GOT3 (cell line): ENCODE results near the gene NPTXR.

ENCODE experiments used
- DNase-seq: peaks from one replicate; lab custom pipeline; 2025; ENCODE audit warnings: mixed read lengths; lab: John Stamatoyannopoulos, UW

NPTXR gene

DNA sequence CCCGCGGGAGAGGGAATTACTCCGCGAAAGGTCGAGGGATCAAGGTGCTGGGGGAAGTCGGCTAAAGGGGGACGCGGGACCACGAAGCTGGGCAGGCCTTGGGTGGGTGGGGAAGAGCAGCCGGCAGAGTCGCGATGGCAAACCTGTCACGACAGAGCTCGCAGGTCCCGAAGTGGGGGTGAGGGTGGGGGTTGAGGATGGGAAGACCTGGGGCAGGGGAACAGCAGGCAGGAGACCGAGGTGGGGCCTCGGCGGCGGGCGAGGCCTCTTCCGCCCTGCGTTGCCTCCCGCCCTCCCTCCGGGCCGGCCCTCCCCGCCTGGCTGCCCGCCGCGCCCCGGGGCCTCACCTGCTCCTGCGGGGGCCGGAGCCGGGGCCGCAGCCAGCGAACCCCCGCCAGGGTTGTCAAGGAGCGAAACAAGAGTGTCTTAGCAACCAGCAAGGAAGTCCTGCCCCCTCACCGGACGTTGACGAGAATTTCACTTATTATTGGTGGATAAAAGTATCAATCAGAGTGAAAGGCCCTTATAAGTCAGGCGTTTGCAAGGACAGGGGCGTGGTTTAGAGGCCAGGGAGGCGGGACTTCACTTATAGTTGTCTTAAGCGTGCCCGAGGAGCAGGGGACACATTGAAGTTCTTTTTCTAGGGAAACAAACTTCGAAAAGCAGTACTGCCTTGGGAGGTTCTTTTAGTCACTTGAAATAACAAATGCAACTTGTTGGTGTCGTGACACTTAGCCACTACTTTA, 49.9 kb downstream of the NPTXR start, which contains the start of gene DNAL4:
DNAL4 (minus strand) TSS at position 423 of the 746 bp plus-strand sequence. CDS start 11,412 bp downstream, outside the sequence.
- peak; percentile 66 for DNase-seq

GRCh38 chr22:38793317-38793716, 50.5 kb downstream of the NPTXR start:
- no peak for DNase-seq

- DNase-seq: no peak
Observed at GRCh38 chr22:38792833-38793232, 51.0 kb downstream of the NPTXR start.

- DNase-seq: no peak
Observed at GRCh38 chr22:38789606-38790005, 54.2 kb downstream of the NPTXR start.

DNA sequence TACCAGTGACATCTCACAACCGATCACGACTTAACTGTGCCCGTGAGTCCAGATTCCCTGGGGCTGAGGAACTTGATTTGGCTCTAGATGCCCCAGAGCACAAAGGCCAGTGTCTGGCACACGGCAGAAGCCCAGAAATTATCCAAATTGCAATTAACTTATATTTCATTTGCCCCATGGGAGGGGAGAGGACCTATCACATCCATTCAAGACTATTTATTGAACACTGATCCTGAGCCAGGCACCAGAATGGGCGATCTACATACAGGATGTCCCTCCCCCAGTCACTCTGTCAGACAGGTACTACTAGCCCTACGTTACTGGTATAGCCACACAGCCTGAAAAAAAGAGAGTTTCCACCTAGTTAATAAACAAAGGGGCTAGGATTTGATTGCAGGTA, 55.0 kb downstream of the NPTXR start:
- no peak for DNase-seq

DNA sequence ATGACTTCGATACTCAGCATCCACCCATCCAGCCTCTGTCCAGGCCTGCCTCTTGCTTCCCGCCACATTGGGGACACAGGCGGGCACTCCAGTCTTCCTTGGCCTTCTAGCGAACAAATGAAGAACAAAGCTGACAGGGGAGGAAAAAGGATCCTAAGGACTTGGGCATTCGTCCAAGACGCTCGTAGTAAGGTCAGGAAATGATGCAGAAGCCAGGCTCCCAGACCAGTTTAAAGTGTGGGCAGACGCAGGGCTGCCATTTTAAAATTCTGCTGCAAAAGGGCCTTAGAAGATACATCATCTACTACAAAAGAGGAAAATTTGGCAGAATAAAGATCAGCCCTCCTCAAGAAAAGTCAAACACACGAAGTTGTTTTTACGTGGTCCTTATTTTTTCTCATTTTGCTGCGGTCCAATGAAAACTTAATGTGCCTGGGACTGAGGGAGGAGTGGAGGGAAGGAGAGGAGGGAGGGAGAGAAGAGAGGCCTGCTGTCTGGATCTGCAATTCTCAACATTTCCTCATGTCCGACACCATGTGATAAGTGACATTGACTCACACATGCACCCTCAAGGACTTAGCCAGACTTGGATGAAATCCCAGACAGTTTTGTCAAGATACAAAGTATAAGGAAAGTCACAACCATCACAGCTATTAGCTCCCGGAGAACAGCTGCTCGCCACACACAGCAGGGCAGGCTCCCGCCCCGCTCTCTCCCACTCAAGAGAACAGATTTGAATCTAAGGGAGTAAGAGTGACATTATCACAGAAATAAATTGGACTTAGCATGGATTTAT, 55.6 kb downstream of the NPTXR start:
- DNase-seq: no peak

DNA sequence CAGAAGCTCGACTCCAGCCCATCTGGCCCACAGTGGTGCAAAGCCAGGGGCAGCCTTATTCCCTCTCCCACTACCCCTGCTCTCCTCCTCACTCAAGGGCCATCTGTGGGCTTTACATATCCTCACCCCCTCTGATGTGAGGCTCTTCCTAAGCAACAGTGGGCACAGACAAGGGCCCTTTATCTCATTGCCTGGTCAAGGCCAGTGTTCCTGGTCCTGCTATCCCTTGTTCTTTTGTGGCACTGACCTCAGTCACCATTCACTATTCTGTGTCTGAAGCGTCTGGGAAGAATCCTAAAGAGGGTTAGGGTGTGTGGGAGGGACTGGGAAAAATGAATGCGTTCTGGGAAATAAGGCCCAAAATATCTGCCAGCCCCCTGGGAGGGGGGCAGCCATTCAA, 57.2 kb downstream of the NPTXR start:
- DNase-seq: no peak

GRCh38 chr22:38784856-38785255, 59.0 kb downstream of the NPTXR start:
- DNase-seq: no peak

DNA sequence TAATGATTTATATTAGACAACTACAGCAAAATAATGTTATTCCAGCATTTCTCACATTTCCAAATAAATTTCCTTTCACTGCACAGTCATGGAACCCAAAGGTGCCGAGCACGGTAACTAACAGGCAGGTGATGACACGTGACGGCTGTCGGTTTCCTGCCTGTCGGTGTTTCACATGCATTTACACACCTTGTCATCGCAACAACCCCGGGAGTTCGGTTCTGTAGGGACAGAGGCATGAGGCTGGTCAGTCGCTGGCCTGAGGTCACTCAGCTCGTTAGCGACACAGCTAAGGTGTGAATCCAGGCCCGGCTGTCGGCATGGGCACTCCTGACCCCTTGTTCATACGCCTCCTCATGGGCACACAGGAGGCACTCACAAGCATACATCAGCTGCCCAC, 59.8 kb downstream of the NPTXR start:
- no peak for DNase-seq

GRCh38 chr22:38783095-38783615, 60.7 kb downstream of the NPTXR start:
- no peak for DNase-seq

- DNase-seq: no peak
Observed at GRCh38 chr22:38782402-38783094, 61.3 kb downstream of the NPTXR start.

DNA sequence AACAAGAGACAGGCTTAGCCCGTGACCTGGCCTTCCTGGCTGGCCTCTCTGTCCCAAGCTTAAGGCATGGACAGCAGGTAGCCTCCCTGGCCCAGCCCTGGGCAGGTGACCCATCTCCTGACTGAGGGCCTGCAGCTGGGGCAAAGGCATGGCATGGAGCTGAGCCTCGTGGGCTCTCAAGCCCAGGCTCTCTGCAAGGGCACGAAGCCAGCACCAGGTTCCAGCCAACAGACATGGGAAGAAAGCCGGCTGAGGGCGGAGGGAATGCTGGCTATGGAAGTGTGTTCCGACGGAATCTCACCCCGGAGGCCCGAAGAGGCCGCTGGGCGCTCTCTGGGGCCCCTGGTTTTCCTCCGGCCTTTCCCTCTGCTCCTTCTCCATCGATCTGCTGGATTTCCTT, 62.8 kb downstream of the NPTXR start:
- DNase-seq: no peak

- DNase-seq: no peak
Observed at GRCh38 chr22:38777087-38777671, 66.6 kb downstream of the NPTXR start.

- DNase-seq: no peak
Observed at GRCh38 chr22:38776086-38776485, 67.7 kb downstream of the NPTXR start.

GRCh38 chr22:38775656-38776055, 68.2 kb downstream of the NPTXR start:
- DNase-seq: no peak

DNA sequence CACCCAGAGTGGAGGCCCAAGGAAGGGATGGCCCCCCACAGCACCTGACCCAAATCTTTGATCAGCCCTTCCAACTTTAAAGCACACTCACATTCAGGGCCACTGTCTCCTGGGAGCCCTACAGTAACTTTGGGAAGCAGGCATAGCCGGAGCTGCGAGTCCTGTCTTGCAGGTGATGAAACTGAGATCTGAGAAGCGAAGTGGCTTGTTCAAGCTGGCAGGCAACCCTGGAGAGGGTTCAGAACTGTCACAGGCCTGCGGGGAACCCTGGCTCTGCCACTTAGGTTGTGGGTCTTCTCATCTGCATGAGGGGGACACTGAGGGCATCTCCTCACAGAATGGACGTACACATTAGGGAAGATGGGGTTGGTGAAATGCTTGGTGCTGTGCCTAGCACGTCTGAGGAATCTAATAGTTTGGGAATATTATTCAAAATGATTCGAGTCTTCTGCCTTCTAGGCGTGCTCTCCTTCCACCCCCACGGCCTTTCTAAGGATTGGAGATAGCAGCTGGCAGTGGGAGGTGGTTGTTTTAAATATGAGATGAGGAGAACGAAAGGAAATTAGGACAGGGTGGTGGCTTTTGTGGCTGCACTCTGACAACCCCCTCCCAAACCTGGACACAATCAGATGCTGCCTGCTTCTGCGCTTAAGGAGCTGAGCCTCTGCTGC, 69.2 kb downstream of the NPTXR start:
- DNase-seq: no peak

- no peak for DNase-seq
Observed at GRCh38 chr22:38773363-38773946, 70.4 kb downstream of the NPTXR start.

- DNase-seq: no peak
Observed at GRCh38 chr22:38772623-38772873, 71.3 kb downstream of the NPTXR start.

- DNase-seq: no peak
Observed at GRCh38 chr22:38770257-38770949, 73.4 kb downstream of the NPTXR start.
